ENCODE measurements around the gene C1orf56. TPM values are rescaled to one million over a fixed set of nuclear protein-coding genes. Genes with fewer than 3 reads are reported as not detected.

C1orf56 gene
- total and polyA plus RNA-seq, 4 donors, result 1.5 to 11.2 (median 3.3) TPM

GRCh38 chr1:151036356-151036755, 11.2 kb upstream of the C1orf56 start, which contains the start of gene BNIPL:
Gene BNIPL, plus strand, starts transcription at chr1:151036586. Its CDS starts 140 bp downstream, at chr1:151036726.
- peaks cover 6 to 28% (median 19%) of the 10 kb centered on the region in 4 donors for H3K36me3 ChIP-seq (ENCODE audit: control insufficient read depth in 4 of 4, insufficient read depth in 3 of 4, low read depth in 1 of 4, low read length in 3 of 4)
- WGBS, result 65% methylated on average over 2 of the region's 2 CpGs
- H3K27me3 ChIP-seq (ENCODE audit: control insufficient read depth in 4 of 4, insufficient read depth in 4 of 4, low read length in 3 of 4), result no peaks in the 10 kb centered on the region
- H3K4me3 ChIP-seq (ENCODE audit: low read depth in 1 of 3, low read length in 3 of 3), result no peak within 1 kb of the TSS
- H3K27ac ChIP-seq (ENCODE audit: low read depth in 1 of 2, low read length in 2 of 2), result no peak within 1 kb of the TSS
- no peak within 1 kb of the TSS for H3K9ac ChIP-seq (ENCODE audit: low read depth in 1 of 2, low read length in 2 of 2)
- TF ChIP-seq FOXA2 (IDR thresholded peaks at IDR 0.05) (no peak), RAD21 (IDR thresholded peaks at IDR 0.05) (no peak), TAF1 (conservative IDR thresholded peaks at IDR 0.05) (no peak), FOXA1 (IDR thresholded peaks at IDR 0.05) (no peak), CTCF (IDR thresholded peaks at IDR 0.05; ENCODE audit: low read depth, low read length, missing input control) (no peak), EGR1 (IDR thresholded peaks at IDR 0.05; ENCODE audit: low read depth in 2 of 2) (no peak), RXRA (IDR thresholded peaks at IDR 0.05) (no peak), SP1 (IDR thresholded peaks at IDR 0.05) (no peak), YY1 (IDR thresholded peaks at IDR 0.05) (no peak), JUND (IDR thresholded peaks at IDR 0.05) (no peak), HNF4A (conservative IDR thresholded peaks at IDR 0.05) (no peak), HNF4G (IDR thresholded peaks at IDR 0.05) (no peak), GABPA (IDR thresholded peaks at IDR 0.05 in 1 of 2, conservative IDR thresholded peaks at IDR 0.05 in 1 of 2) (no peak), NR2F2 (IDR thresholded peaks at IDR 0.05) (no peak)
- TF ChIP-seq, protein P1, sequence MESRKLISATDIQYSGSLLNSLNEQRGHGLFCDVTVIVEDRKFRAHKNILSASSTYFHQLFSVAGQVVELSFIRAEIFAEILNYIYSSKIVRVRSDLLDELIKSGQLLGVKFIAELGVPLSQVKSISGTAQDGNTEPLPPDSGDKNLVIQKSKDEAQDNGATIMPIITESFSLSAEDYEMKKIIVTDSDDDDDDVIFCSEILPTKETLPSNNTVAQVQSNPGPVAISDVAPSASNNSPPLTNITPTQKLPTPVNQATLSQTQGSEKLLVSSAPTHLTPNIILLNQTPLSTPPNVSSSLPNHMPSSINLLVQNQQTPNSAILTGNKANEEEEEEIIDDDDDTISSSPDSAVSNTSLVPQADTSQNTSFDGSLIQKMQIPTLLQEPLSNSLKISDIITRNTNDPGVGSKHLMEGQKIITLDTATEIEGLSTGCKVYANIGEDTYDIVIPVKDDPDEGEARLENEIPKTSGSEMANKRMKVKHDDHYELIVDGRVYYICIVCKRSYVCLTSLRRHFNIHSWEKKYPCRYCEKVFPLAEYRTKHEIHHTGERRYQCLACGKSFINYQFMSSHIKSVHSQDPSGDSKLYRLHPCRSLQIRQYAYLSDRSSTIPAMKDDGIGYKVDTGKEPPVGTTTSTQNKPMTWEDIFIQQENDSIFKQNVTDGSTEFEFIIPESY (IDR thresholded peaks at IDR 0.05), result no peak
- TF ChIP-seq, protein P2, sequence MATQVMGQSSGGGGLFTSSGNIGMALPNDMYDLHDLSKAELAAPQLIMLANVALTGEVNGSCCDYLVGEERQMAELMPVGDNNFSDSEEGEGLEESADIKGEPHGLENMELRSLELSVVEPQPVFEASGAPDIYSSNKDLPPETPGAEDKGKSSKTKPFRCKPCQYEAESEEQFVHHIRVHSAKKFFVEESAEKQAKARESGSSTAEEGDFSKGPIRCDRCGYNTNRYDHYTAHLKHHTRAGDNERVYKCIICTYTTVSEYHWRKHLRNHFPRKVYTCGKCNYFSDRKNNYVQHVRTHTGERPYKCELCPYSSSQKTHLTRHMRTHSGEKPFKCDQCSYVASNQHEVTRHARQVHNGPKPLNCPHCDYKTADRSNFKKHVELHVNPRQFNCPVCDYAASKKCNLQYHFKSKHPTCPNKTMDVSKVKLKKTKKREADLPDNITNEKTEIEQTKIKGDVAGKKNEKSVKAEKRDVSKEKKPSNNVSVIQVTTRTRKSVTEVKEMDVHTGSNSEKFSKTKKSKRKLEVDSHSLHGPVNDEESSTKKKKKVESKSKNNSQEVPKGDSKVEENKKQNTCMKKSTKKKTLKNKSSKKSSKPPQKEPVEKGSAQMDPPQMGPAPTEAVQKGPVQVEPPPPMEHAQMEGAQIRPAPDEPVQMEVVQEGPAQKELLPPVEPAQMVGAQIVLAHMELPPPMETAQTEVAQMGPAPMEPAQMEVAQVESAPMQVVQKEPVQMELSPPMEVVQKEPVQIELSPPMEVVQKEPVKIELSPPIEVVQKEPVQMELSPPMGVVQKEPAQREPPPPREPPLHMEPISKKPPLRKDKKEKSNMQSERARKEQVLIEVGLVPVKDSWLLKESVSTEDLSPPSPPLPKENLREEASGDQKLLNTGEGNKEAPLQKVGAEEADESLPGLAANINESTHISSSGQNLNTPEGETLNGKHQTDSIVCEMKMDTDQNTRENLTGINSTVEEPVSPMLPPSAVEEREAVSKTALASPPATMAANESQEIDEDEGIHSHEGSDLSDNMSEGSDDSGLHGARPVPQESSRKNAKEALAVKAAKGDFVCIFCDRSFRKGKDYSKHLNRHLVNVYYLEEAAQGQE (IDR thresholded peaks at IDR 0.05), result no peak
- TF ChIP-seq, protein P3, sequence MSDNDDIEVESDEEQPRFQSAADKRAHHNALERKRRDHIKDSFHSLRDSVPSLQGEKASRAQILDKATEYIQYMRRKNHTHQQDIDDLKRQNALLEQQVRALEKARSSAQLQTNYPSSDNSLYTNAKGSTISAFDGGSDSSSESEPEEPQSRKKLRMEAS (IDR thresholded peaks at IDR 0.05), result no peak
- TF ChIP-seq, protein P4, sequence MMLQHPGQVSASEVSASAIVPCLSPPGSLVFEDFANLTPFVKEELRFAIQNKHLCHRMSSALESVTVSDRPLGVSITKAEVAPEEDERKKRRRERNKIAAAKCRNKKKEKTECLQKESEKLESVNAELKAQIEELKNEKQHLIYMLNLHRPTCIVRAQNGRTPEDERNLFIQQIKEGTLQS (IDR thresholded peaks at IDR 0.05), result no peak
- no peak for DNase-seq (ENCODE audit: low spot score)
- no peaks in the 10 kb centered on the region for H3K9me3 ChIP-seq (ENCODE audit: control insufficient read depth in 4 of 4, low read length in 3 of 4)
- H3K4me1 ChIP-seq (ENCODE audit: control insufficient read depth in 4 of 4, insufficient read depth in 4 of 4, low read length in 3 of 4), result no peaks in the 10 kb centered on the region
